H1 (cell line): ENCODE measurements around the gene PSAP. TPM values are rescaled to one million over a fixed set of nuclear protein-coding genes. Genes with fewer than 3 reads are reported as not detected.

Source experiments
- CREB1 ChIP-seq: IDR thresholded peaks from 2 replicates; pipeline ENCODE4 v1.6.1; 2012; ENCODE audit warnings: inconsistent platforms
- EGR1 ChIP-seq: IDR thresholded peaks from 2 replicates; pipeline ENCODE4 v1.6.1; 2011; ENCODE audit warnings: low read depth, low read length, borderline replicate concordance
- FOSL1 ChIP-seq: IDR thresholded peaks from 2 replicates; pipeline ENCODE4 v1.6.1; 2011; ENCODE audit warnings: mild to moderate bottlenecking, low read depth, low read length, moderate library complexity; ENCODE audit not compliant: insufficient read depth
- GABPA ChIP-seq: IDR thresholded peaks from 2 replicates; pipeline ENCODE4 v1.6.1; 2011; ENCODE audit warnings: mild to moderate bottlenecking, low read length, moderate library complexity, borderline replicate concordance; ENCODE audit not compliant: insufficient read depth
- GTF2F1 ChIP-seq: IDR thresholded peaks from 2 replicates; pipeline ENCODE4 v1.6.1; 2012; ENCODE audit warnings: low read depth, low read length, improper control_type of control experiment, borderline replicate concordance
- HDAC2 ChIP-seq, 2 experiments: fragments of 300-600 bp in 1 of 2; sonication (generic) in 1 of 2; IDR thresholded peaks; 2 replicates each; pipeline ENCODE4 v1.6.1; 2011 to 2012; ENCODE audit warnings: low read depth in 2 of 2, low read length in 2 of 2, mild to moderate bottlenecking in 2 of 2, moderate library complexity in 2 of 2, borderline replicate concordance in 1 of 2, inconsistent platforms in 1 of 2
- HDAC6 ChIP-seq: IDR thresholded peaks from one replicate; pipeline ENCODE4 v1.7.1; 2012; ENCODE audit warnings: low read depth, mild to moderate bottlenecking, inconsistent platforms, low read length, moderate library complexity
- JUND ChIP-seq: IDR thresholded peaks from 2 replicates; pipeline ENCODE4 v1.6.1; 2011; ENCODE audit warnings: mild to moderate bottlenecking, improper control_type of control experiment, low read length
- SUZ12 ChIP-seq: fragments of 200-600 bp; sonication (generic); IDR thresholded peaks from 2 replicates; pipeline ENCODE4 v1.6.1; 2012; ENCODE audit warnings: mild to moderate bottlenecking, inconsistent platforms, low read length, moderate library complexity, mixed read lengths
- TCF12 ChIP-seq: IDR thresholded peaks from 2 replicates; pipeline ENCODE4 v1.6.1; 2011; ENCODE audit warnings: low read depth, mild to moderate bottlenecking, low read length
- polyA plus RNA-seq, 7 experiments: library from polyadenylated mRNA; depleted of rRNA in 3 of 7; stranded (reverse) in 5 of 7; unstranded in 2 of 7; fragments of >200 nt in 5 of 7; fragments of 200-250 nt in 2 of 7; gene quantifications; 1 replicate in 5 of 7; 2 replicates in 1 of 7; 4 replicates in 1 of 7; pipeline versions ENCODE4 v1.2.1 to v1.2.3, GENCODE V29; 2011 to 2013; ENCODE audit warnings: missing spikeins in 2 of 7, mixed read lengths in 2 of 7
- total RNA-seq: library from RNA; stranded (reverse); fragmentation: NEBNext Ultra II Directional; extraction: Animal tissue kit (Norgen Biotek cat#: 25700); gene quantifications from 2 replicates; pipeline ENCODE4 v1.2.1, GENCODE V29; 2021

PSAP gene
- total and polyA plus RNA-seq, 2 of the 8 experiments (the other 6 are each of a cell fraction or from before 2014, with no cell fraction given), result 386 to 504 TPM

GRCh38 chr10:71835671-71836595 lies 15.1 kb downstream of the PSAP start (continued):
- TF ChIP-seq GTF2F1 (no peak), HDAC6 (no peak), SUZ12 (no peak), JUND (no peak), TCF12 (no peak), HDAC2 (IDR thresholded peaks at IDR 0.05; ENCODE audit: borderline replicate concordance in 1 of 2, low read depth in 2 of 2, low read length in 2 of 2) (no peak), GABPA (no peak), FOSL1 (no peak), CREB1 (no peak), EGR1 (no peak)
